Retinal pigment epithelial cell (primary cell): Measurements from ENCODE around the gene OFD1.

Experiments
- DNase-seq: peaks from one replicate; pipeline ENCODE4 v3.0.0-alpha.2; 2010; ENCODE audit warnings: low read depth
- H3K4me3 ChIP-seq: 2 replicates; pipeline ENCODE4 v1.5.1; 2011; ENCODE audit warnings: mild to moderate bottlenecking, low read length, control low read depth, moderate library complexity
- TF ChIP-seq, protein P1 (sequence below): conservative IDR thresholded peaks from 2 replicates; pipeline ENCODE4 v1.5.1; 2011; ENCODE audit warnings: low read depth, low read length, control low read depth, inconsistent platforms

OFD1 gene

DNA sequence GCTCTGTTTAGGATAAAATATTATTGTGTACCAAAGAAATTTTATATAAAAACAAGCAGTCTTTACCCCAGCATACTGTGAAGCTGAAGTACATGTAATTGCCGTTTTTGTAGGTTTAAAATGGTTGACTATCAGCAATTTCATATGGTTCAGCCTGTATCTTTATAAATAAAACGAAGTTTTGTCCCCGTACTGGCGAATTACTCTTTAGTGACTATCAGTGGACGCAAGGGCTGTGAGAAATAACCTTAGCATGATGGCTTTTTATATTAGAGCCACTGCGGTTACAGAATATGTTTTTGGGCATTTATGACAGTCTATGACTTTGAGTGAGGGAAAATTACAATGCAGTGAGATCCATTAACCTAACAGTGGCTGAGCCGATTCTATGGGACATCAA is 81.1 kb downstream of the OFD1 start:
- TF ChIP-seq, protein P1, sequence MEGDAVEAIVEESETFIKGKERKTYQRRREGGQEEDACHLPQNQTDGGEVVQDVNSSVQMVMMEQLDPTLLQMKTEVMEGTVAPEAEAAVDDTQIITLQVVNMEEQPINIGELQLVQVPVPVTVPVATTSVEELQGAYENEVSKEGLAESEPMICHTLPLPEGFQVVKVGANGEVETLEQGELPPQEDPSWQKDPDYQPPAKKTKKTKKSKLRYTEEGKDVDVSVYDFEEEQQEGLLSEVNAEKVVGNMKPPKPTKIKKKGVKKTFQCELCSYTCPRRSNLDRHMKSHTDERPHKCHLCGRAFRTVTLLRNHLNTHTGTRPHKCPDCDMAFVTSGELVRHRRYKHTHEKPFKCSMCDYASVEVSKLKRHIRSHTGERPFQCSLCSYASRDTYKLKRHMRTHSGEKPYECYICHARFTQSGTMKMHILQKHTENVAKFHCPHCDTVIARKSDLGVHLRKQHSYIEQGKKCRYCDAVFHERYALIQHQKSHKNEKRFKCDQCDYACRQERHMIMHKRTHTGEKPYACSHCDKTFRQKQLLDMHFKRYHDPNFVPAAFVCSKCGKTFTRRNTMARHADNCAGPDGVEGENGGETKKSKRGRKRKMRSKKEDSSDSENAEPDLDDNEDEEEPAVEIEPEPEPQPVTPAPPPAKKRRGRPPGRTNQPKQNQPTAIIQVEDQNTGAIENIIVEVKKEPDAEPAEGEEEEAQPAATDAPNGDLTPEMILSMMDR, result no peak
- no peak overlapping the region for H3K4me3 ChIP-seq
- no peak for DNase-seq

DNA sequence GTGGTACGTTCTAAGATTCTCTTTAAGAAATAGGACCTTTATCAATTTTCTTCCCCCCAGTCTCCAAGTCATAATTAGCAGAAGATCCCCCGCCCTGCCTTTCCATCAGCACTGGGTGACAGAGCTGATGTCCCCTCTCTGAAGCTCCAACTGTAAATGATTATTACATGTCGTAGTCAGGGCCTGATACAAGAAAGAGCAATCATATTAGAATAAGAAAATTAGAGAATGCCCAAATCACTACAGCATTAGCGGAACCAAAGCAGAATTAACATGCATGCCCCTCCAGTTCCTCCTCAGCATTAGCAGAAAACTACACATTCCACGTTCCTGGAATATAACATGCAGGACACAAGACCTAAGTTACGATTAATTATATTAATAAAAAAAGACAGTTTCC is 81.6 kb downstream of the OFD1 start:
- no peak overlapping the region for H3K4me3 ChIP-seq
- DNase-seq, result no peak
- TF ChIP-seq, protein P1, result no peak

DNA sequence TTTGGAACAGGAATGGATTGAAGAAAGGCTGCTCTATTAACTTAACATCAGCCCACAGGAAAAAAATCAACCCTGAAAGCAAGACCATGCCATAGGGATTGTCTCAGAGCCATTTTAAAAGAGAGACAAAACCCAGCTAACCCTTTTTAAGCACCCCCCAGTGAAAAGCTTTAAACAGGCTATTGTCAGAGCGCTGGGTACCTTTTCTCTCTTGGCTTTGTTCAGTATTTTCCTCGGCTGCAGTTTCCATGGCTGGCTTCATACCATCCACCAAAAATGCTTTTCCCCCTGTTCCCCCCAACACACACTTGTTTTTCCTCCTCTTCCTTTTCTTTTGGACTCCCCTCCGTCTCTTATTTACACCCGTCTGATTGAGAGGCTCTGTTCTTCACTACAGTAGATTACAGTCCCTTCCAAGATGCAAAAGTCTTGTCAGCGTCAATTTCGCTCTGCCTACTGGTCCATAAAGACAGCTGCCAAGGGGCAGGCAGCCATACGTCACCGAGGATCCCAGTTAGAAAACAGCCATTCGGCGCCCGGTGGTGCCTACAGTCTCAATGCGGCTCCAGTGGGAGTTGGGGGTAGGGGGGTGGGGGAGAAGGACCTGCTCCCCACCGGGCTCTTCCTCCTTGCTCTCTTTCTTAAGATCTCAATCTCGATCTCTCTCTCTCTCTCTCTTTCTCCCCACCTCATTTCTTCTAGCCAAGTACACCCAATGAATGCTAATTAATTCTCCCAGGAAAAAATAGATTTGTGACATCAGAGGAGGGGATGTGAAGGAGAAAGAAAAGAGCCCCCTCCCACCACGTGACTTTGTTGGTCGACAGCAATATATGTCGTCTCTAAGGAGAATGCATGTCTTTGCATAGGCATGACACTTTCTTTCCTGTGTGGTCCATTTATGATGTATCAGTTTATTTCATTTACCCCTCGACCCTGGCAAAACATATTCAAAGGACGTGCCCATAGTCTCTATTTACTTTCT is 82.4 kb downstream of the OFD1 start, which contains the start of gene GPM6B:
Gene GPM6B (minus strand): TSS at position 451 of the 985 bp plus-strand sequence. CDS start 189 bp downstream, at position 262.
- no peak within 1 kb of the TSS for H3K4me3 ChIP-seq

More for the DNA sequence above, 82.4 kb downstream of the OFD1 start, which contains the start of gene GPM6B:
- TF ChIP-seq, protein P1, result no peak
- DNase-seq, result no peak
